Muscle layer of duodenum (tissue), 2 donors: ENCODE measurements around the gene AGAP3.

Source experiments
- H3K27ac ChIP-seq: one replicate; pipeline ENCODE4 v1.7.0; 2013; ENCODE audit warnings: mild to moderate bottlenecking, low read length
- H3K27me3 ChIP-seq: one replicate; pipeline ENCODE4 v1.7.0; 2013; ENCODE audit warnings: low read depth, mild to moderate bottlenecking, control low read depth, low read length
- H3K36me3 ChIP-seq, 2 donors: one replicate each; pipeline ENCODE4 v1.7.0; 2013; ENCODE audit warnings: low read length in 2 of 2, control low read depth in 1 of 2, mild to moderate bottlenecking in 1 of 2; ENCODE audit not compliant: insufficient read depth in 2 of 2, control insufficient read depth in 1 of 2
- H3K4me1 ChIP-seq, 2 donors: one replicate each; pipeline ENCODE4 v1.7.0; 2013; ENCODE audit warnings: low read length in 2 of 2, mild to moderate bottlenecking in 2 of 2, control low read depth in 1 of 2, moderate library complexity in 1 of 2; ENCODE audit not compliant: insufficient read depth in 2 of 2, control insufficient read depth in 1 of 2
- H3K4me3 ChIP-seq, 2 donors: one replicate each; pipeline ENCODE4 v1.7.0; 2013; ENCODE audit warnings: low read length in 2 of 2, low read depth in 1 of 2, mild to moderate bottlenecking in 1 of 2
- H3K9me3 ChIP-seq, 2 donors: one replicate each; pipeline ENCODE4 v1.7.0; 2013; ENCODE audit warnings: low read length in 2 of 2, control low read depth in 1 of 2, mild to moderate bottlenecking in 1 of 2; ENCODE audit not compliant: control insufficient read depth in 1 of 2
- donor health status: healthy.

Gene AGAP3

GRCh38 chr7:151066273-151066974 is 19.9 kb upstream of the AGAP3 start:
- H3K4me1 ChIP-seq, result peaks cover 7 to 15% of the 10 kb centered on the region in 2 donors
- no peak overlapping the region for H3K27ac ChIP-seq
- no peak overlapping the region for H3K4me3 ChIP-seq
- H3K36me3 ChIP-seq, result peaks cover 45 to 70% of the 10 kb centered on the region in 2 donors
- no peaks in the 10 kb centered on the region for H3K27me3 ChIP-seq
- H3K9me3 ChIP-seq, result no peaks in the 10 kb centered on the region

- peaks cover 45 to 80% of the 10 kb centered on the region in 2 donors for H3K36me3 ChIP-seq
- H3K9me3 ChIP-seq, result no peaks in the 10 kb centered on the region
- H3K27ac ChIP-seq, result no peak overlapping the region
- no peaks in the 10 kb centered on the region for H3K4me1 ChIP-seq
- no peak overlapping the region for H3K4me3 ChIP-seq
- no peaks in the 10 kb centered on the region for H3K27me3 ChIP-seq
Measured at GRCh38 chr7:151068069-151068773, 18.1 kb upstream of the AGAP3 start.

- H3K36me3 ChIP-seq, result peaks cover 49 to 89% of the 10 kb centered on the region in 2 donors
- no peak overlapping the region for H3K4me3 ChIP-seq
- no peaks in the 10 kb centered on the region for H3K27me3 ChIP-seq
- no peaks in the 10 kb centered on the region for H3K4me1 ChIP-seq
- H3K9me3 ChIP-seq, result no peaks in the 10 kb centered on the region
- no peak overlapping the region for H3K27ac ChIP-seq
Measured at GRCh38 chr7:151069841-151070573, 16.3 kb upstream of the AGAP3 start.

GRCh38 chr7:151070574-151070960 is 15.7 kb upstream of the AGAP3 start:
- H3K36me3 ChIP-seq, result peaks cover 46 to 89% of the 10 kb centered on the region in 2 donors
- no peak overlapping the region for H3K4me3 ChIP-seq
- H3K27me3 ChIP-seq, result no peaks in the 10 kb centered on the region
- H3K4me1 ChIP-seq, result no peaks in the 10 kb centered on the region
- no peaks in the 10 kb centered on the region for H3K9me3 ChIP-seq
- H3K27ac ChIP-seq, result no peak overlapping the region

GRCh38 chr7:151071032-151071866 is 15.0 kb upstream of the AGAP3 start:
- no peaks in the 10 kb centered on the region for H3K27me3 ChIP-seq
- H3K4me3 ChIP-seq, result no peak overlapping the region
- no peak overlapping the region for H3K27ac ChIP-seq
- H3K4me1 ChIP-seq, result no peaks in the 10 kb centered on the region
- H3K9me3 ChIP-seq, result no peaks in the 10 kb centered on the region
- H3K36me3 ChIP-seq, result peaks cover 49 to 89% of the 10 kb centered on the region in 2 donors

GRCh38 chr7:151073990-151074389 is 12.3 kb upstream of the AGAP3 start:
- H3K4me1 ChIP-seq, result peaks cover 0 to 11% of the 10 kb centered on the region in 2 donors
- H3K4me3 ChIP-seq, result no peak overlapping the region
- H3K36me3 ChIP-seq, result peaks cover 39 to 71% of the 10 kb centered on the region in 2 donors
- no peaks in the 10 kb centered on the region for H3K9me3 ChIP-seq
- no peaks in the 10 kb centered on the region for H3K27me3 ChIP-seq
- no peak overlapping the region for H3K27ac ChIP-seq

- peaks cover 30 to 61% of the 10 kb centered on the region in 2 donors for H3K36me3 ChIP-seq
- no peaks in the 10 kb centered on the region for H3K27me3 ChIP-seq
- no peak overlapping the region for H3K4me3 ChIP-seq
Measured at GRCh38 chr7:151074817-151075661, 11.2 kb upstream of the AGAP3 start.

GRCh38 chr7:151075662-151075971 is 10.7 kb upstream of the AGAP3 start:
- peaks cover 24 to 55% of the 10 kb centered on the region in 2 donors for H3K36me3 ChIP-seq
- H3K4me3 ChIP-seq, result no peak overlapping the region
- H3K4me1 ChIP-seq, result peaks cover 0 to 21% of the 10 kb centered on the region in 2 donors
- no peaks in the 10 kb centered on the region for H3K9me3 ChIP-seq
- H3K27me3 ChIP-seq, result no peaks in the 10 kb centered on the region
- no peak overlapping the region for H3K27ac ChIP-seq

More at GRCh38 chr7:151074817-151075661, 11.2 kb upstream of the AGAP3 start:
- Histone ChIP-seq H3K4me1 (peaks cover 0 to 21% of the 10 kb centered on the region in 2 donors), H3K27ac (no peak overlapping the region), H3K9me3 (no peaks in the 10 kb centered on the region)

- Histone ChIP-seq H3K36me3 (peaks cover 20 to 51% of the 10 kb centered on the region in 2 donors), H3K27ac (no peak overlapping the region), H3K4me1 (peaks cover 0 to 23% of the 10 kb centered on the region in 2 donors), H3K4me3 (no peak overlapping the region), H3K9me3 (no peaks in the 10 kb centered on the region), H3K27me3 (no peaks in the 10 kb centered on the region)
Measured at GRCh38 chr7:151075978-151076426, 10.3 kb upstream of the AGAP3 start.
